HL-60 (cell line): ENCODE measurements around the gene RIMKLA.

ENCODE experiments used
- CTCF ChIP-seq: IDR thresholded peaks from one replicate; pipeline ENCODE4 v1.5.1; 2011; ENCODE audit warnings: low read length, control low read depth, inconsistent platforms; ENCODE audit not compliant: insufficient read depth
- GABPA ChIP-seq: IDR thresholded peaks from 2 replicates; pipeline ENCODE4 v1.6.1; 2012; ENCODE audit warnings: low read depth
- TF ChIP-seq, protein P1 (sequence below): IDR thresholded peaks from 2 replicates; pipeline ENCODE4 v1.6.1; 2012; ENCODE audit warnings: low read depth; ENCODE audit not compliant: insufficient replicate concordance

- TF ChIP-seq CTCF (no peak), GABPA (no peak)
- TF ChIP-seq, protein P1, sequence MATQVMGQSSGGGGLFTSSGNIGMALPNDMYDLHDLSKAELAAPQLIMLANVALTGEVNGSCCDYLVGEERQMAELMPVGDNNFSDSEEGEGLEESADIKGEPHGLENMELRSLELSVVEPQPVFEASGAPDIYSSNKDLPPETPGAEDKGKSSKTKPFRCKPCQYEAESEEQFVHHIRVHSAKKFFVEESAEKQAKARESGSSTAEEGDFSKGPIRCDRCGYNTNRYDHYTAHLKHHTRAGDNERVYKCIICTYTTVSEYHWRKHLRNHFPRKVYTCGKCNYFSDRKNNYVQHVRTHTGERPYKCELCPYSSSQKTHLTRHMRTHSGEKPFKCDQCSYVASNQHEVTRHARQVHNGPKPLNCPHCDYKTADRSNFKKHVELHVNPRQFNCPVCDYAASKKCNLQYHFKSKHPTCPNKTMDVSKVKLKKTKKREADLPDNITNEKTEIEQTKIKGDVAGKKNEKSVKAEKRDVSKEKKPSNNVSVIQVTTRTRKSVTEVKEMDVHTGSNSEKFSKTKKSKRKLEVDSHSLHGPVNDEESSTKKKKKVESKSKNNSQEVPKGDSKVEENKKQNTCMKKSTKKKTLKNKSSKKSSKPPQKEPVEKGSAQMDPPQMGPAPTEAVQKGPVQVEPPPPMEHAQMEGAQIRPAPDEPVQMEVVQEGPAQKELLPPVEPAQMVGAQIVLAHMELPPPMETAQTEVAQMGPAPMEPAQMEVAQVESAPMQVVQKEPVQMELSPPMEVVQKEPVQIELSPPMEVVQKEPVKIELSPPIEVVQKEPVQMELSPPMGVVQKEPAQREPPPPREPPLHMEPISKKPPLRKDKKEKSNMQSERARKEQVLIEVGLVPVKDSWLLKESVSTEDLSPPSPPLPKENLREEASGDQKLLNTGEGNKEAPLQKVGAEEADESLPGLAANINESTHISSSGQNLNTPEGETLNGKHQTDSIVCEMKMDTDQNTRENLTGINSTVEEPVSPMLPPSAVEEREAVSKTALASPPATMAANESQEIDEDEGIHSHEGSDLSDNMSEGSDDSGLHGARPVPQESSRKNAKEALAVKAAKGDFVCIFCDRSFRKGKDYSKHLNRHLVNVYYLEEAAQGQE, result no peak
Measured at GRCh38 chr1:42463921-42464320, 83.3 kb downstream of the RIMKLA start.
